LoVo (cell line): ENCODE measurements around the gene SRGN.
"Not testable (repeated sequence)": the region's sequence is repeated elsewhere in the genome, so short reads cannot be mapped to it uniquely, and the experiment has no call there.

Experiments
- DNase-seq: peaks from one replicate; pipeline ENCODE4 v3.0.0-alpha.2; 2016; ENCODE audit warnings: low spot score

SRGN gene

GRCh38 chr10:69087590-69088470 is at the start of gene SRGN:
Gene SRGN, plus strand, starts transcription at chr10:69088103. Its CDS starts 55 bp downstream, at chr10:69088158.
- DNase-seq: no peak

DNA sequence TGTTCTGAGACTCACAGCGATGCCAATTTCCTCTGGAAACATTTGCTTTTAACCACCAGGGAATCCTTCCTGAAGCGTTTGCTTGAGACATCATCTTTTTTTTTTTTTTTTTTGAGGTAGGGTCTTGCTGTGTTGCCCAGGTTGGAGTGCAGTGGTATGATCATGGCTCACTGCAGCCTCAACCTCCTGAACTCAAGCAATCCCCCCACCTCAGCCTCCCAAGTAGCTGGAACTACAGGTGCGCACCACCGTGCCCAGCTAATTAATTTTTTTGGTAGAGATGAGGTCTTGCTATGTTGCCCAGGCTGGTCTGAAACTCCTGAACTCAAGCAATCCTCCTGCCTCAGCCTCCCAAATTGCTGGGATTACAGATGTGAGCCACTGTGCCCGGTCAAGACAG is 47.0 kb upstream of the SRGN start:
- DNase-seq: not testable (repeated sequence)

DNA sequence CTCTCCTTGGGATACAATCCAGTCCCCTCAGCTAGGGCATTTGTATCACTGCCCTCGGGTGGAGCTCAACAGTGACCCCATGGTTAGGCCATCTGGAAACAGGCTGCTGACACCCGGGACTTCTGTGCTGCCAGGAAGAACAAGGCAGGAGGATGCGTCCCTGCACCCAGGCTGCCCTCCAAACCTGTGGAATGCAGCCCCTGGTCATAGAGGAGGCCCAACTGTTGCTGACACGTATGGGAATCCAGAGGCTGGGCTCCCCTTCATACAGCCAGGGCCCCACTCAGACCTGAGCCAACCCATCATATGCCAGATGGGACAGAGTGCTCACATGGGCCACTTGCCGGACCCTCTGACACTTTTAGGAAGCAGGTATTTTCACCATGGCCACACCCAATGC is 45.5 kb upstream of the SRGN start:
- no peak for DNase-seq

DNA sequence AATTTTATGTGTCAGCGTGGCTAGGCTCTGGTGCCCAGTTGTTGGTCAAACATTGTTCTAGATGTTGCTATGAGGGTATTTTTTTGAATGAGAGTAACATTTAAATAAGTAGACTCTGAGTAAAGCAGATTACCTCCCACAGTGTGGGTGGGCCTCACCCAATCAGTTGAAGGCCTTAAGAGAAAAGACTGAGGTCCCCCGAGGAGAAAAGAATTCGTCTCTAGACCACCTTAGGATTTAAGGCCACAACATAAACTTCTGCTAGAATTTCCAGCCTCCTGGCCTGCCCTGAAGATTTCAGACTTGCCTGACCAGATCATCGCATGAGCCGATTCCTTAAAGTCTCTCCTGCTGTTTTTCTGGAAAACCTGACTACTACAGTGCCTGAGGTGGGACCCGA is 45.1 kb upstream of the SRGN start:
- DNase-seq: no peak

DNA sequence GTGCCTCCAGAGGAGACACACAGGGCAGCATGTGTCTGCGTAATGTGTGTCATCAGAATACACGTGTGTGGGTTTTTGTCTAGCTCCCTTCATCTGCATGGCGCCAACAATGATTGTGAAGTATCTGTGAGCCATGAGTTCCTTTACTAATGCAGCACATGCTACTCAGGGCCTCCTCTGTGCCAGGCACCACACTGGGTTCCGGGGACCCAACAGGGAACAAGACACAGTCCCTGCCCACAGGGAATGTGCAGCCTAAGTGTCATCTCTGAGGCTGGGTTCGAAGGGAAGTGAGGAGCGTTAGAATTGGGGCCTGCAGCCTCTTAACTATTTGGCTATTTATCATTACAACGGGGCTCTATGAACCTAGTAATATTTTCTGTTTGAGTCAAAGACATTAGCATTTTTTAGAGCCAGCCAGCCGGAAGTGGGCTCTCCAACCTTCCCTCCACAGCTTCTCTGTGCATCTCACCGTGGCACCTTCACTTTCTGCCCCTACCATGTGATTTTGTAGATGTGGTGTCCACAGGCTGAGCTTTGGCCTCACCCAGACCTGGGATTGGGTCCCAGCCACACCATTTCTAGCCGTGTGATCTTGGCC is 43.9 kb upstream of the SRGN start:
- DNase-seq: no peak

- DNase-seq: no peak
These were observed 43.4 kb upstream of the SRGN start for GRCh38 chr10:69044546-69044945.

GRCh38 chr10:69045441-69046300 is 42.2 kb upstream of the SRGN start:
- no peak for DNase-seq

DNA sequence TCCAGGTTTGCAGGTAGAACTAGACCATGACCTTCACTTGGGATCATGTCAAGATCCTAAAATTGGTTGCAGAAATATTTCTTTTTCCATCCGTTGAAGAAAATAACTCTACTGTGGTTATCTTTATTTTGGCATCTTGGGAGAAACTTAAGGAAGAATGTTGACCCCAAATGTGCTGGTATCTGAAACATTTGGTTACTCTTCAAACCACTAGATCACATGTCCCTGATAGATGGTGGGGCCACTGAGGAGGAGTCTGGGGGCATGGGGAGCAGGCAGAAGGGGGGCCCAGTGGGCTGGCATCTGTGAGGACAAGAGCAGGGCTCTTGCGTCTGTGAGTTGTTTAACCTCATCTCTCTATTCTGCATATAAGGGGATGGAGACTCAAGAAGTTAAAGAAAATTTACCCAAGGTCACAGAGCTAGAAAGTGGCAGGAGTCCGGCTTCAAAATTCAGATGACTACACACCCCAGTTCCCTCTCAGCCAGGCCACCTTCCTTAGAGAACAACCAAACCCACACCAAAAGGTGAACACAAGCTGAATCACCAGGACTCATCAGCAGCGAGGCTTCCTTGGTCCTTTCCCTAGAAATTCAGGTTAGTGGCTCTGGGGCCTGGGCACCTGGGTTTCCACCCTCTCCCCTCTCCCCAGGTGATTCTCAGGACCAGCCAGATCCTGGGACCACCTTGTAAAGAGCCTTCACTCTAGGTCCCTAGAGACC is 40.6 kb upstream of the SRGN start:
- DNase-seq: no peak

DNA sequence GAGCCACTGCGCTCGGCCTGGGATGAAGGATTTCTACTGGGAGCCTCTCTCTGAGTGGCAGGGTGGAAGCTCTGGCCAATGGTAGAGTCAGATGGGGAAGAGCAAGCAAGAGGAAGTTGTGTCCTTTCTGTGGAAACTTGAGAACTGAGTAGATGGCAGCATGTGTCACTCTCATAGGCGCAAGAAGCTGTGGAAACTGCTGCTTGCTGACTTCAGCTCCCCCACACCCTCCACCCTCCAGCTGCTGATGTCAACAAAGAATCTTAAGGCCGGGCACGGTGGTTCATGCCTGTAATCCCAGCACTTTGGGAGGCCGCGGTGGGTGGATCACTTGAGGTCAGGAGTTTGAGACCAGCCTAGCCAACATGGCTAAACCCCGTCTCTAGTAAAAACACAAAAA is 39.8 kb upstream of the SRGN start:
- no peak for DNase-seq

GRCh38 chr10:69049566-69049961 is 38.3 kb upstream of the SRGN start:
- no peak for DNase-seq

- no peak for DNase-seq
These were observed 36.6 kb upstream of the SRGN start for GRCh38 chr10:69051303-69051702.

GRCh38 chr10:69051710-69052487 is 36.0 kb upstream of the SRGN start:
- DNase-seq: no peak

DNA sequence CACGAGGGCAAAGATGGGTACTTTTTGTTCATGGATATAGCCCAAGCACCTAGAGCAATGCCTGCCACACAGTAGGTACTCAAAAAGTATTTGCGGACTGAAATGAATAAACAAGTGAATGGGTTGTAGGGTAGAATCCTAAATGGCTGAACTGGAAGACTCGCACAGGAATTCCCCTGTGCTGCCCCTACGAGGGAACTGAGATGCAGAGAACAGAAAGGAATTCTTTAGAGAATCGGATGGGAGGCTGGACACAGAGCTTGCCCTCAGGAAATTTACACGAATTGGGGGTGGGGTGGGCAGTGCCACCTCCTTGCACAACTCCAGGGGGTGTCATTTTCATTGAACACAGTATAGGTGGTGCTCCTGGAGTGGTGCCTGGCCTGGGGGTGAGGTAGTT is 35.2 kb upstream of the SRGN start:
- no peak for DNase-seq

DNA sequence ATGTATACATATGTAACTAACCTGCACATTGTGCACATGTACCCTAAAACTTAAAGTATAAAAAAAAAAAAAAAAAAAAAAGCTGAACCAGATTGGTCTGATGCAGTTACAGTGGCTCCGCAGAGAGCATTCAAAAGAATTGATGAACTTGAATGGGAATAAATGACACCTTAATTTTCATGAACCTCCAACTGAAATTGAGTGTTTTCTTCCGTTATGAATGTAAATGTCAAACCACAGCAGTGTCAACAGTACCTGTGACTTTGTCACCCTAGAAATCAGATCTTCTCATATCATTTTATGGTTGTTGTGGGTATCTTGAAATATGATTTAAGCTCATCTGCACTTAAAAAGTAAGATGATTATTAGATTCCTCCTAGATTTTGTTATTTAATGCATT is 32.7 kb upstream of the SRGN start:
- DNase-seq: no peak

DNA sequence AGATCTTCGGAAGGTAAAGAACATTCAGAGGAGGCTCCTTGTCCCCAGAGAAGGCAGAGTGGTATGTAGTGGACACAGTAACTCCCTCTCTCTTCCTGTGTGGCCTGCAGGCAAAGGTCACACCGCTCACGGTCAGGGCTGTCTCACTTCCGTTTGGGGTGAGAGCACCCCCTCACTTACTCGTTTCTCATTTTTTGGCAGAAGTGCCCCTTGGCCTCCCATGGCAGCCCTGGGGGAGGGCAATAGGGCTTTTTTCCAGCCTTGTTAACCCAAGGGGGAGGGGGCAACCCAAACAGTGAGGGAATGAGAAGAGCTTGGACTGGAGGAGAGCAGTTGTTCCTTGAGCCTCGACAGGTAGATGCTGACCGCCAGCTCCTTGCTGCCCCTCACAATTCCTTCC is 31.8 kb upstream of the SRGN start:
- no peak for DNase-seq

- DNase-seq: no peak
These were observed 31.2 kb upstream of the SRGN start for GRCh38 chr10:69056536-69057260.

DNA sequence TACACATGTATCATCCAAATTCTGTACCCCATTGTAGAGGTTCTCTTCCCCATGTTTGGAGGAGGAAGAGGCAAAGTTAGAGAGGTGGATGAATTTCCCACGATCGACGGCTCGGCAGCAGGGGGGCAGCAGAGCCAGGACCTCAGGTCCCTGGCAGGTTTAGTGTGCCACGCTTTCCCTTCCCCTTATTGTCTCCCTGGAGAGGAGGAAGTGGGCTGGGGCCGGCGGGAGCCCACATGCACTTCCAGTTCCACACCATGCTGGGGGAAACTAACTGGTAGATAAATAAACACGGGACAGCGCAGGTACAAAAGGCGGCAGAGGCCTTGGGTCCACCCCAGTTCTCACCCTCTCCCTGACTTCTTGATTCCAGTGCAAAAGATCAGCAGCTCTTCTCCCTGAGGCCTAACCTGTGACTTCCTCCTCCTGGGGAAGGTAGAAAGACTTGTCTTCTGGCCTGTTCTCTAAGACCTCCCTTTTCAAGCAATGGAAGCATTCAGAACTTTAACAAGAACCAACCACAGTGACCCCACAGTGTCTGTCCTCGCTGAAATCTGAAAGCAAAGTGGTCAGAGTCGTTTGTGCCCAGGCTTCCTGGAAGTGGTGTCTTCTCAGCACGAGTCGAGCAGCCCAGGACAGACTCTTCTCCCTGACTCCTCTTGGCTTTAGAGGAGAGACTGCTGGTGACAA is 30.5 kb upstream of the SRGN start:
- no peak for DNase-seq

DNA sequence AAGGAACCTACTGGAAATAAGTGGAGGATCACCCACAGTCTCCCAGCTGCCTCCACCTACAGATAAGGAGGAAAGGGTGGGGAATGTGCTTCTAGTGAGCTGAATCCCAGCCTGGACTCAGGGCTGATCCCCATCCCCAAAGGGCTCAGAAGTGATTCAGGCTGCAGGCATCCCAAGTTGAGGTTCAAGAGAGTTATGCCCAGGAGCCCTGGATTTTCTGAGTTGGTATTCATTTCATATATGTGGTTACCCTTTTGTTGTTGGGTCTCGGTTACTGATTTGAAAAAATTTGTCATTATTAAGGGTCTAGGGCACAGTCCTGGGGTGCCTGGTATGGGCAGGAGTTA is 30.0 kb upstream of the SRGN start:
- DNase-seq: no peak

- DNase-seq: no peak
These were observed 27.6 kb upstream of the SRGN start for GRCh38 chr10:69060127-69060798.
